ENCODE measurements around the gene GSPT1. TPM values are rescaled to one million over a fixed set of nuclear protein-coding genes. Genes with fewer than 3 reads are reported as not detected.

The GSPT1 gene
- total and polyA plus RNA-seq, 9 of the 15 experiments (the other 6 are each of a cell fraction or from before 2014, with no cell fraction given) = 63.8 to 269 (median 148) TPM

GRCh38 chr16:11915114-11915643 is 577 bp downstream of the GSPT1 start (continued):
- TF ChIP-seq MYC (IDR thresholded peaks at IDR 0.05; ENCODE audit: low read depth, low read length) (peak; percentile 88), MYC (CRISPR knock-in tag; IDR thresholded peaks at IDR 0.05; ENCODE audit: borderline replicate concordance, low read depth) (no peak), CXXC5 (CRISPR knock-in tag; IDR thresholded peaks at IDR 0.05) (peak; percentile 31), HMGN3 (IDR thresholded peaks at IDR 0.05; ENCODE audit: borderline replicate concordance, extremely low read depth, insufficient read length, low read depth, low read length) (peak; percentile 55), BRCA1 (IDR thresholded peaks at IDR 0.05) (no peak), BRCA1 (CRISPR knock-in tag; IDR thresholded peaks at IDR 0.05) (peak; percentile 13; the same call in 1 of the 2 replicates), POLR2H (tag; IDR thresholded peaks at IDR 0.05; ENCODE audit: low read depth) (no peak), SMARCC2 (IDR thresholded peaks at IDR 0.05; ENCODE audit: low read depth) (no peak; the same call in 1 of the 2 replicates), ZNF124 (CRISPR knock-in tag; IDR thresholded peaks at IDR 0.05) (0 out of 2 replicates have a peak, but pooled peaks have one; percentile 55), CEBPZ (IDR thresholded peaks at IDR 0.05; ENCODE audit: borderline replicate concordance, low read depth, low read length) (no peak), POLR2B (IDR thresholded peaks at IDR 0.05; ENCODE audit: low read depth, partially characterized antibody) (no peak), SPI1 (IDR thresholded peaks at IDR 0.05; ENCODE audit: borderline replicate concordance, low read depth, low read length) (peak; percentile 51; the same call in 1 of the 2 replicates), JUN (IDR thresholded peaks at IDR 0.05; ENCODE audit: borderline replicate concordance, low read depth, low read length) (0 out of 2 replicates have a peak, but pooled peaks have one; percentile 7), JUN (CRISPR knock-in tag; IDR thresholded peaks at IDR 0.05; ENCODE audit: borderline replicate concordance) (no peak), ARID4B (CRISPR knock-in tag; IDR thresholded peaks at IDR 0.05) (0 out of 2 replicates have a peak, but pooled peaks have one; percentile 23), POLR3G (IDR thresholded peaks at IDR 0.05; ENCODE audit: extremely low read depth, insufficient read length, insufficient replicate concordance) (no peak), PHF8 (IDR thresholded peaks at IDR 0.05; ENCODE audit: borderline replicate concordance, low read length) (peak; percentile 40; the same call in 1 of the 2 replicates), RBM14 (IDR thresholded peaks at IDR 0.05; ENCODE audit: borderline replicate concordance, insufficient read depth, low read depth, low read length) (0 out of 2 replicates have a peak, but pooled peaks have one; percentile 8)
- TF ChIP-seq, protein P1, sequence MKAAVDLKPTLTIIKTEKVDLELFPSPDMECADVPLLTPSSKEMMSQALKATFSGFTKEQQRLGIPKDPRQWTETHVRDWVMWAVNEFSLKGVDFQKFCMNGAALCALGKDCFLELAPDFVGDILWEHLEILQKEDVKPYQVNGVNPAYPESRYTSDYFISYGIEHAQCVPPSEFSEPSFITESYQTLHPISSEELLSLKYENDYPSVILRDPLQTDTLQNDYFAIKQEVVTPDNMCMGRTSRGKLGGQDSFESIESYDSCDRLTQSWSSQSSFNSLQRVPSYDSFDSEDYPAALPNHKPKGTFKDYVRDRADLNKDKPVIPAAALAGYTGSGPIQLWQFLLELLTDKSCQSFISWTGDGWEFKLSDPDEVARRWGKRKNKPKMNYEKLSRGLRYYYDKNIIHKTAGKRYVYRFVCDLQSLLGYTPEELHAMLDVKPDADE (conservative IDR thresholded peaks at IDR 0.05; ENCODE audit: control insufficient read depth, low read depth, low read length) = peak; percentile 94

All from K562 (cell line).